ENCODE data around the gene SLC36A3. TPM values are rescaled to one million over a fixed set of nuclear protein-coding genes. Genes with fewer than 3 reads are reported as not detected.

Gene SLC36A3
- total and polyA plus RNA-seq, 3 donors from 2014 or later = 4.2 to 21.9 (median 8.3) TPM

GRCh38 chr5:151281001-151281639, 22.4 kb downstream of the SLC36A3 start:
- 94 to 98% methylated on average over 13 of the region's 13 CpGs for WGBS, 2 donors
- Histone ChIP-seq H3K36me3 (ENCODE audit: low read depth, missing control alignments) (no peaks in the 10 kb centered on the region), H3K4me1 (no peaks in the 10 kb centered on the region), H3K9me3 (no peaks in the 10 kb centered on the region), H3K4me3 (no peak overlapping the region), H3K27ac (no peak overlapping the region), H3K27me3 (no peaks in the 10 kb centered on the region)
- TF ChIP-seq POLR2A (IDR thresholded peaks at IDR 0.05) = no peak
- TF ChIP-seq CTCF (IDR thresholded peaks at IDR 0.05) = no peak
- DNase-seq = no peak
- intact Hi-C loops (cut with DNase I; ENCODE audit: low total_unique reads) = no loop called here

- Histone ChIP-seq H3K27ac (no peak overlapping the region), H3K9me3 (no peaks in the 10 kb centered on the region), H3K4me1 (no peaks in the 10 kb centered on the region), H3K36me3 (ENCODE audit: low read depth, missing control alignments) (no peaks in the 10 kb centered on the region), H3K27me3 (no peaks in the 10 kb centered on the region), H3K4me3 (no peak overlapping the region)
- no peak for DNase-seq
- intact Hi-C loops (cut with DNase I; ENCODE audit: low total_unique reads) = no loop called here
- TF ChIP-seq POLR2A (IDR thresholded peaks at IDR 0.05) = no peak
- no peak for TF ChIP-seq CTCF (IDR thresholded peaks at IDR 0.05)
- WGBS, 2 donors = 86 to 93% methylated on average over 2 of the region's 2 CpGs
Measured at GRCh38 chr5:151280443-151280842, 23.1 kb downstream of the SLC36A3 start.

- no peaks in the 10 kb centered on the region for H3K4me1 ChIP-seq
- no peaks in the 10 kb centered on the region for H3K9me3 ChIP-seq
- no peaks in the 10 kb centered on the region for H3K36me3 ChIP-seq (ENCODE audit: low read depth, missing control alignments)
- WGBS, 2 donors = 87 to 88% methylated on average over 5 of the region's 5 CpGs
- intact Hi-C loops (cut with DNase I; ENCODE audit: low total_unique reads) = no loop called here
- DNase-seq = no peak
- H3K4me3 ChIP-seq = no peak overlapping the region
- H3K27me3 ChIP-seq = no peaks in the 10 kb centered on the region
- no peak overlapping the region for H3K27ac ChIP-seq
- no peak for TF ChIP-seq POLR2A (IDR thresholded peaks at IDR 0.05)
- TF ChIP-seq CTCF (IDR thresholded peaks at IDR 0.05) = no peak
Measured at GRCh38 chr5:151278845-151279244, 24.7 kb downstream of the SLC36A3 start.

- DNase-seq = no peak
- Histone ChIP-seq H3K4me3 (no peak overlapping the region), H3K27ac (no peak overlapping the region), H3K36me3 (ENCODE audit: low read depth, missing control alignments) (no peaks in the 10 kb centered on the region), H3K4me1 (no peaks in the 10 kb centered on the region), H3K27me3 (no peaks in the 10 kb centered on the region), H3K9me3 (no peaks in the 10 kb centered on the region)
- WGBS, 2 donors = 94 to 98% methylated on average over 2 of the region's 2 CpGs
- intact Hi-C loops (cut with DNase I; ENCODE audit: low total_unique reads) = no loop called here
- no peak for TF ChIP-seq CTCF (IDR thresholded peaks at IDR 0.05)
- no peak for TF ChIP-seq POLR2A (IDR thresholded peaks at IDR 0.05)
Measured at GRCh38 chr5:151275803-151276202, 27.8 kb downstream of the SLC36A3 start.

- H3K27ac ChIP-seq = no peak overlapping the region
- no peak for TF ChIP-seq POLR2A (IDR thresholded peaks at IDR 0.05)
- no peak for TF ChIP-seq CTCF (IDR thresholded peaks at IDR 0.05)
- intact Hi-C loops (cut with DNase I; ENCODE audit: low total_unique reads) = no loop called here
- DNase-seq = no peak
- no peaks in the 10 kb centered on the region for H3K9me3 ChIP-seq
- H3K27me3 ChIP-seq = no peaks in the 10 kb centered on the region
- no peak overlapping the region for H3K4me3 ChIP-seq
- H3K4me1 ChIP-seq = no peaks in the 10 kb centered on the region
- H3K36me3 ChIP-seq (ENCODE audit: low read depth, missing control alignments) = no peaks in the 10 kb centered on the region
Measured at GRCh38 chr5:151274666-151275065, 28.9 kb downstream of the SLC36A3 start.

All from testis (tissue), 3 donors.